GM18951 (cell line): Measurements from ENCODE around the gene FAM47B.

Source experiments
- POLR2A ChIP-seq: IDR thresholded peaks from 4 replicates; pipeline ENCODE4 v1.6.1; 2011; ENCODE audit warnings: mild to moderate bottlenecking; ENCODE audit not compliant: insufficient read length, insufficient read depth; ENCODE audit errors: extremely low read depth
- in situ Hi-C: fragments of 300-500 bp; cut with MboI; formaldehyde crosslinking; loops from one replicate; pipeline ENCODE4 v1.12.0; 2022; ENCODE audit warnings: low sequenced_read_pairs, mixed read lengths, inconsistent platforms; ENCODE audit not compliant: unreplicated experiment

Gene FAM47B

DNA sequence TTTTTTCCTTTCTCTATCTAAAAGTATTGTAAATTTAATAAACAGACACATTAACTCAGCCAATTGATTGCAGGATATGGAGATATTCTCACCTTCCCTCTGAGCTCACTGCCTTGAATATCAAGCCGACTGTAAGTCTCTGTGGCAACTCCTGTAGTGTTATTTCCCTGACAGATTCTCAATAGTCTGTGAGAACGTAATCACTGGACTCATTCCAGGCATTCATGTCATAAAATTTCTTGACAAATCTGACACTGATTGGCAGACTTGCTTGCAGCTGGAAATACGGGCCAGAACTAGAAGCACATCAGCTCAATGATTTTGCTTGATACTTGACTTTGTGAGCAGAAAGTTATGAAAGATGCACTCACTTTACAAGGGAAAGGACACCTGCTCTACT, 29.6 kb downstream of the FAM47B start:
- in situ Hi-C loops = no loop called here
- no peak for TF ChIP-seq POLR2A

DNA sequence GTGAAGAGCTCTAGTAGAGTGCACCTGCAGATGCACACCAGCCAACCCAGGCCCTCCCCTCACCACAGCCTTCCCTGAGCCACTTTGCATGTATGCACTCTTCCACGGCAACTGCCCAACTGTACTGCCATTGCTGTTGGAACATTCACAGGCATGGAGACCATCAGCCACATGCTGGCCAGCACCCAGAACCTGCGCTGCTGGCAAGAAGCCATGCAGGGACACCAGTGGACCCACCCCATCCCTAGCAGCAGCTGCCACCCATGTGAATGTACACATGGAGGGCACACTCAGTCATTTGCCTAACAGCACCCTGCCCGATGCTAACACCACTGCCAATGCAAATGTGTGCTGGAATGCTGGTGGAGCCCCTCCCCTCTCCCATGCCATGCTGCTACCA, 35.6 kb downstream of the FAM47B start:
- TF ChIP-seq POLR2A = no peak
- in situ Hi-C loops = no loop called here

DNA sequence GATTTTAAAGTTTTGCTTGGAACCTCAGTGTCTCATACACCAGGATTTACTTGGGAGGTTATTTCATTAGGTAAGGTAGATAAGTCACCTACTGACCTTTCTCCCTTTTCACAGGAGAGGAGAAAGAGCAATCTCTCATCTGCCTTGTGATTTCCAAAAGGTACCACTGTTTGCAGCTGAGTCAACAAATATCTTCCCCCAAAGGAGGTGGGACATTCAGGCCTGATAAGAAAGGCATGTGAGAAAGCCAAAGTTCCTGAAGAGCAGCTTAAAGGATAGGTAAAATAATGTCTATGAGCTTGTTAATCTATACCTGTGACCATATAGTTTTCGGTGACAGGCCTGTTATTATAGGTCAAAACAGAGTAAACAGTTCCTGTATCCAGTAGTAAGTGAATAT, 45.0 kb downstream of the FAM47B start:
- in situ Hi-C loops = no loop called here

More for the DNA sequence above, 45.0 kb downstream of the FAM47B start:
- TF ChIP-seq POLR2A = no peak
